ENCODE results near the gene PHF2. TPM values are rescaled to one million over a fixed set of nuclear protein-coding genes. Genes with fewer than 3 reads are reported as not detected.

PHF2 gene
- total RNA-seq, 2 donors from 2014 or later = 24.7 to 29.3 TPM

DNA sequence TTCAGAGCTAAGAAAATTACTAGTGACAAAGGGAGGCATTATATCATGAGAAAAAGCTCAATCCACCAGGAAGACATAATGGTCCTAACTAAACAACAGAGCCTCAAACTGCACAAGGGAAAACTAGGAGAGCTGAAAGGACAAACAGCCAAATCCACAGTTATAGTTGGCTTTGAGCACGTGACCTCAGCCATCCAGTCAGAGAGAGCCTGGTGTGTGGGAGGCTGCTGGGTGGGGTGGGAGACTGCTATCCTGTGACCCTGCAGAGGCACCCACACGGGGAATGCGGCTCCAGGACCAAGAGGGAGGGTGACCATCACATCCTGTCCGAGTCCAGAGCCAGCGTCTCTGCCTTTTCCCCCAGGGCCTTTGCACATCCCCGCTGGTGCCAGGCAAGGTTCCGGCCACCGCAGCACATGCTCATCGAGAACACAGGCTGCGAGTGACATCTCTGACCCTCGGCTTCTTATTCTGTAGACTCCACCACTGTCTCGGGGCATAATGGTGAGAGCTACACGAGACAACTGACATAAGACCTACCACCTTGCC is 145.1 kb downstream of the PHF2 start:
- Histone ChIP-seq H3K27me3 (no peaks in the 10 kb centered on the region), H3K4me1 (no peaks in the 10 kb centered on the region), H3K4me3 (no peak overlapping the region), H3K27ac (no peak overlapping the region), H3K36me3 (no peaks in the 10 kb centered on the region), H3K9me3 (peaks cover 0 to 17% of the 10 kb centered on the region in 2 donors)
- TF ChIP-seq, protein P1, sequence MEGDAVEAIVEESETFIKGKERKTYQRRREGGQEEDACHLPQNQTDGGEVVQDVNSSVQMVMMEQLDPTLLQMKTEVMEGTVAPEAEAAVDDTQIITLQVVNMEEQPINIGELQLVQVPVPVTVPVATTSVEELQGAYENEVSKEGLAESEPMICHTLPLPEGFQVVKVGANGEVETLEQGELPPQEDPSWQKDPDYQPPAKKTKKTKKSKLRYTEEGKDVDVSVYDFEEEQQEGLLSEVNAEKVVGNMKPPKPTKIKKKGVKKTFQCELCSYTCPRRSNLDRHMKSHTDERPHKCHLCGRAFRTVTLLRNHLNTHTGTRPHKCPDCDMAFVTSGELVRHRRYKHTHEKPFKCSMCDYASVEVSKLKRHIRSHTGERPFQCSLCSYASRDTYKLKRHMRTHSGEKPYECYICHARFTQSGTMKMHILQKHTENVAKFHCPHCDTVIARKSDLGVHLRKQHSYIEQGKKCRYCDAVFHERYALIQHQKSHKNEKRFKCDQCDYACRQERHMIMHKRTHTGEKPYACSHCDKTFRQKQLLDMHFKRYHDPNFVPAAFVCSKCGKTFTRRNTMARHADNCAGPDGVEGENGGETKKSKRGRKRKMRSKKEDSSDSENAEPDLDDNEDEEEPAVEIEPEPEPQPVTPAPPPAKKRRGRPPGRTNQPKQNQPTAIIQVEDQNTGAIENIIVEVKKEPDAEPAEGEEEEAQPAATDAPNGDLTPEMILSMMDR (IDR thresholded peaks at IDR 0.05) = no peak
- no peak for DNase-seq (ENCODE audit: low spot score)

DNA sequence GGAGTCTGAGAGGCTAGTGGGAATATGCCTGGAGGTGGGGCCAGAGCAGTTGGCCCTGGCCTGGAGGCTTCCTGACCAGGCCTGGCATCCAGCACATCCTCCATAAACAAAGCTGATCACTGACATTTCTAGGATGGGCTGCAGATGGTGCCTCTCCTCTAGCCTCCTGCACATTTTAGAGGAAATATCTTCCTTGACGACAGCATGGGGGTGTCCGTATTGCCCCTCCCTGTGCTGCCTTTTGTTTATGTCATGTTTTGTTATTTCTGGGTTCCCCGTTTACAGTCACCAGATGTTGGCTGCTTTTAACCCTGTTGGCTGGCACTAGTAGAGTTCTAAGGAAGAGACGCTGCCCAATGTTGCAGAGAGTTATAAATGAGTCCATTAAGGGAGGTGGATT is 148.5 kb downstream of the PHF2 start:
- Histone ChIP-seq H3K27me3 (no peaks in the 10 kb centered on the region), H3K4me3 (no peak overlapping the region), H3K27ac (no peak overlapping the region), H3K9me3 (peaks cover 0 to 10% of the 10 kb centered on the region in 2 donors), H3K4me1 (no peaks in the 10 kb centered on the region), H3K36me3 (no peaks in the 10 kb centered on the region)
- TF ChIP-seq, protein P1 (IDR thresholded peaks at IDR 0.05) = no peak
- no peak for DNase-seq (ENCODE audit: low spot score)

DNA sequence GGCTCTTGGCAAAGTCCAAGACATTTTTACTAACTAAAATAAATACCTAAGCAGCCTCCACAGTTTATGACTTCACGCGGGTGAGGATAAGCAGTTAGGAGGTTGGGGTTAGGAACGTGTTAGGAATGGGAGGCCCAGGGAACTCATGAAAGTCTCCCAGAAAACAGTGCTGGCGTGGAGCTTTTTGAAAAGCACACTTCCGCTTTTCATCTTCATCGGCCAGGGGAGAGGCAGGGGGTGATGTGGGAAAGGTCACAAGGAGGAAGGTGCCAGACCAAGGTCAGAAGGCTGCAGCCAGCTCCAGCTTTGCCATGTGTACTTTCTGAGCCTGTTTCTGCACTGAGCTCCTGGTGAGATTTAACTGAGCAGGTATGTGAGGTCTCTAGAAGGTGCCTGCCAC is 149.0 kb downstream of the PHF2 start:
- Histone ChIP-seq H3K27ac (no peak overlapping the region), H3K27me3 (no peaks in the 10 kb centered on the region), H3K9me3 (peaks cover 0 to 10% of the 10 kb centered on the region in 2 donors), H3K4me3 (no peak overlapping the region), H3K36me3 (no peaks in the 10 kb centered on the region), H3K4me1 (no peaks in the 10 kb centered on the region)
- no peak for DNase-seq (ENCODE audit: low spot score)
- TF ChIP-seq, protein P1 (IDR thresholded peaks at IDR 0.05) = no peak

DNA sequence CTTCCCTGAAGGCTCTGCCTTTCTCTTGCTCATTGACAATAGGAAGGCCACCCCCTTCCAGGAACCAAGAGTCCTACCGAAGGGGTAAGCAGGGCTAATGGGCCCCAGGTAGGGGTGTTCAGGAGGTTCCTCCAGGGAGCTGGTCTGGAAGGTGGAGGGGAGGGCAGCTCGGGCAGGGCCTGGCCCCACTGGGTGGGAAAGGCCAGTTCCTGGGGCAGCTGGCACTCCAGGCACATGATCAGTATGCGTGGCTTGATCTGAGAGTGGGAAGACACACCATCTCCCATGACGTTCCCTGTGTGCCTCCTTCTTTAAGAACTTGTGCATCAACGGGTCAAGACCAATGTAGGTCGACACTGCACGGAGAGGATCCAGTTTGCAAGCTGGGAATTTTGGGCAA is 149.8 kb downstream of the PHF2 start:
- H3K27me3 ChIP-seq = no peaks in the 10 kb centered on the region

More for the DNA sequence above, 149.8 kb downstream of the PHF2 start:
- no peak overlapping the region for H3K4me3 ChIP-seq
- no peak overlapping the region for H3K27ac ChIP-seq
- peaks cover 0 to 12% of the 10 kb centered on the region in 2 donors for H3K9me3 ChIP-seq
- H3K4me1 ChIP-seq = no peaks in the 10 kb centered on the region
- TF ChIP-seq, protein P1 (IDR thresholded peaks at IDR 0.05) = no peak
- no peaks in the 10 kb centered on the region for H3K36me3 ChIP-seq
- no peak for DNase-seq (ENCODE audit: low spot score)

Small RNA genes lying within 50 kb of the gene (microRNA-seq; reads per million reads assigned to microRNA genes)
- gene MIR548AU (ENCODE audit: borderline number of aligned reads in 2 of 2, borderline replicate concordance in 1 of 2) = 0 reads per million in 2 donors

Other genes starting within 250 kb of the PHF2 start
- gene FAM120A, start 124.9 kb upstream of the PHF2 start, total RNA-seq = 10 to 100 TPM; 79.1 to 88.7 TPM
- gene FAM120AOS, start 123.0 kb upstream of the PHF2 start, total RNA-seq = 10 to 100 TPM; 32.4 to 47.0 TPM